PFSK-1 (cell line): ENCODE results near the gene PBX4.

Experiments
- FOXP2 ChIP-seq: optimal IDR thresholded peaks from 2 replicates; pipeline ENCODE3; 2011; ENCODE audit warnings: borderline replicate concordance, control low read depth, inconsistent platforms; ENCODE audit not compliant: insufficient read depth; ENCODE audit errors: extremely low read length, extremely low read depth
- POLR2AphosphoS5 ChIP-seq: IDR thresholded peaks from 2 replicates; pipeline ENCODE4 v1.6.1; 2012; ENCODE audit warnings: low read depth, mild to moderate bottlenecking, control low read depth, low read length, moderate library complexity
- REST ChIP-seq, 2 experiments: IDR thresholded peaks; 2 replicates each; pipeline versions ENCODE4 v1.6.1 to v1.8.0; 2011 to 2012; ENCODE audit warnings: low read depth in 2 of 2, low read length in 2 of 2, control low read depth in 1 of 2, inconsistent platforms in 1 of 2, mild to moderate bottlenecking in 1 of 2, moderate library complexity in 1 of 2; ENCODE audit not compliant: insufficient read depth in 1 of 2
- SIN3A ChIP-seq: IDR thresholded peaks from 2 replicates; pipeline ENCODE4 v1.6.1; 2012; ENCODE audit warnings: mild to moderate bottlenecking, low read length, moderate library complexity, borderline replicate concordance; ENCODE audit not compliant: insufficient read depth
- TAF1 ChIP-seq: IDR thresholded peaks from 2 replicates; pipeline ENCODE4 v1.6.1; 2012; ENCODE audit warnings: low read length, control low read depth, borderline replicate concordance; ENCODE audit not compliant: insufficient read depth

Gene PBX4

GRCh38 chr19:19550972-19551852 lies 67.3 kb downstream of the PBX4 start:
- no peak for TF ChIP-seq TAF1
- TF ChIP-seq SIN3A: no peak
- no peak for TF ChIP-seq POLR2AphosphoS5
- TF ChIP-seq FOXP2: no peak
- no peak for TF ChIP-seq REST (IDR thresholded peaks at IDR 0.05; ENCODE audit: insufficient read depth in 1 of 2, low read depth in 2 of 2, low read length in 2 of 2)

GRCh38 chr19:19550485-19550929 lies 68.0 kb downstream of the PBX4 start:
- TF ChIP-seq SIN3A (no peak), POLR2AphosphoS5 (no peak), REST (IDR thresholded peaks at IDR 0.05; ENCODE audit: insufficient read depth in 1 of 2, low read depth in 2 of 2, low read length in 2 of 2) (no peak), FOXP2 (no peak), TAF1 (no peak)

- no peak for TF ChIP-seq POLR2AphosphoS5
- TF ChIP-seq FOXP2: no peak
- TF ChIP-seq SIN3A: no peak
- no peak for TF ChIP-seq REST (IDR thresholded peaks at IDR 0.05; ENCODE audit: insufficient read depth in 1 of 2, low read depth in 2 of 2, low read length in 2 of 2)
- no peak for TF ChIP-seq TAF1
These were observed 68.6 kb downstream of the PBX4 start for GRCh38 chr19:19549804-19550464.

GRCh38 chr19:19548915-19549759 lies 69.3 kb downstream of the PBX4 start:
- no peak for TF ChIP-seq POLR2AphosphoS5
- TF ChIP-seq REST (IDR thresholded peaks at IDR 0.05; ENCODE audit: insufficient read depth in 1 of 2, low read depth in 2 of 2, low read length in 2 of 2): no peak
- TF ChIP-seq TAF1: no peak
- no peak for TF ChIP-seq SIN3A
- TF ChIP-seq FOXP2: no peak
